ENCODE measurements around the gene H2AZ1.

GRCh38 chr4:99960648-99961047 lies 10.6 kb upstream of the H2AZ1 start:
- TF ChIP-seq MXI1 (conservative IDR thresholded peaks at IDR 0.05; ENCODE audit: poor library complexity, severe bottlenecking) (no peak), EZH2 (IDR thresholded peaks at IDR 0.05; ENCODE audit: borderline replicate concordance, insufficient read depth, low read length, poor library complexity, severe bottlenecking) (no peak)
